CD4-positive, CD25-positive, alpha-beta regulatory T cell (primary cell): Measurements from ENCODE around the gene PFAS. TPM values are rescaled to one million over a fixed set of nuclear protein-coding genes. Genes with fewer than 3 reads are reported as not detected.

Experiments used
- ATAC-seq, 2 donors: fragments of 150-1000 bp; cut with Tn5 transposase; one replicate each; pipeline ENCODE4 v1.10.0; 2021; ENCODE audit warnings: low read depth in 2 of 2, moderate number of reproducible peaks in 2 of 2, moderate library complexity in 1 of 2
- DNase-seq, 3 donors: peaks; one replicate each; pipeline versions ENCODE4 v3.0.0 to v3.0.0-alpha.2; 2012 to 2022; ENCODE audit warnings: mixed read lengths in 1 of 3
- H3K27ac ChIP-seq: one replicate; pipeline ENCODE4 v1.7.0; 2013; ENCODE audit warnings: mild to moderate bottlenecking, low read length; ENCODE audit not compliant: insufficient read depth, poor library complexity, severe bottlenecking
- H3K27me3 ChIP-seq: one replicate; pipeline ENCODE4 v1.7.0; 2013; ENCODE audit warnings: low read length; ENCODE audit not compliant: control insufficient read depth, insufficient read depth
- H3K36me3 ChIP-seq: one replicate; pipeline ENCODE4 v1.7.0; 2013; ENCODE audit warnings: mild to moderate bottlenecking, low read length, moderate library complexity; ENCODE audit not compliant: control insufficient read depth, insufficient read depth
- H3K4me1 ChIP-seq: 2 replicates; pipeline ENCODE4 v1.7.0; 2013; ENCODE audit warnings: mild to moderate bottlenecking, low read length; ENCODE audit not compliant: insufficient read depth, control insufficient read depth, poor library complexity, severe bottlenecking
- H3K4me3 ChIP-seq: one replicate; pipeline ENCODE4 v1.7.0; 2013; ENCODE audit warnings: low read depth, mild to moderate bottlenecking, low read length, moderate library complexity
- H3K9me3 ChIP-seq, 2 experiments: 1 replicate in 1 of 2; 2 replicates in 1 of 2; pipeline ENCODE4 v1.7.0; 2013; ENCODE audit warnings: low read length in 2 of 2, mild to moderate bottlenecking in 1 of 2, moderate library complexity in 1 of 2; ENCODE audit not compliant: control insufficient read depth in 2 of 2
- H3K27ac Mint-ChIP-seq, 3 donors: one replicate each; pipeline ENCODE4 v1.8.0; 2020 to 2022; ENCODE audit warnings: mild to moderate bottlenecking in 3 of 3, mixed read lengths in 3 of 3, moderate library complexity in 2 of 3
- H3K27me3 Mint-ChIP-seq: one replicate; pipeline ENCODE4 v1.8.0; 2022; ENCODE audit warnings: mild to moderate bottlenecking, mixed read lengths
- H3K36me3 Mint-ChIP-seq: one replicate; pipeline ENCODE4 v1.8.0; 2020; ENCODE audit warnings: mixed read lengths
- H3K4me1 Mint-ChIP-seq, 4 donors: one replicate each; pipeline ENCODE4 v1.8.0; 2020 to 2022; ENCODE audit warnings: mixed read lengths in 4 of 4, mild to moderate bottlenecking in 1 of 4
- H3K4me3 Mint-ChIP-seq, 4 donors: one replicate each; pipeline ENCODE4 v1.8.0; 2020 to 2022; ENCODE audit warnings: mild to moderate bottlenecking in 4 of 4, mixed read lengths in 4 of 4, moderate library complexity in 3 of 4
- H3K9me3 Mint-ChIP-seq, 7 donors: one replicate each; pipeline ENCODE4 v1.8.0; 2020 to 2022; ENCODE audit warnings: mixed read lengths in 7 of 7, mild to moderate bottlenecking in 3 of 7, moderate library complexity in 2 of 7
- polyA plus RNA-seq, 4 donors: library from polyadenylated mRNA; unstranded; fragments of 300-500 nt; fragmentation: Illumina TruSeq; gene quantifications; one replicate each; pipeline ENCODE4 v1.2.3, GENCODE V29; 2021
- total RNA-seq: library from RNA; stranded (reverse); gene quantifications from one replicate; pipeline ENCODE4 v1.2.3, GENCODE V29; 2022

The PFAS gene
- total and polyA plus RNA-seq, 5 donors from 2014 or later: 7.4 to 13.9 (median 11.4) TPM

GRCh38 chr17:8300627-8301242, 51.6 kb downstream of the PFAS start:
- Mint-ChIP-seq H3K36me3 (no peaks in the 10 kb centered on the region), H3K4me3 (peak overlapping the region in 3 of 4 donors; percentile 2 to 75 (median 72)), H3K27ac (peak overlapping the region; percentile 48 to 61 (median 52)), H3K27me3 (peaks cover 5% of the 10 kb centered on the region), H3K9me3 (no peaks in the 10 kb centered on the region), H3K4me1 (peaks cover 6 to 20% (median 11%) of the 10 kb centered on the region in 4 donors)
- DNase-seq: peak; percentile 43 to 79 (median 79)
- H3K4me1 ChIP-seq: peaks cover 10% of the 10 kb centered on the region
- peak; percentile 90 to 91 for ATAC-seq
- peak overlapping the region; percentile 30 for H3K27ac ChIP-seq
- no peak overlapping the region for H3K4me3 ChIP-seq
- H3K9me3 ChIP-seq: no peaks in the 10 kb centered on the region
- H3K36me3 ChIP-seq: no peaks in the 10 kb centered on the region
- H3K27me3 ChIP-seq: no peaks in the 10 kb centered on the region

DNA sequence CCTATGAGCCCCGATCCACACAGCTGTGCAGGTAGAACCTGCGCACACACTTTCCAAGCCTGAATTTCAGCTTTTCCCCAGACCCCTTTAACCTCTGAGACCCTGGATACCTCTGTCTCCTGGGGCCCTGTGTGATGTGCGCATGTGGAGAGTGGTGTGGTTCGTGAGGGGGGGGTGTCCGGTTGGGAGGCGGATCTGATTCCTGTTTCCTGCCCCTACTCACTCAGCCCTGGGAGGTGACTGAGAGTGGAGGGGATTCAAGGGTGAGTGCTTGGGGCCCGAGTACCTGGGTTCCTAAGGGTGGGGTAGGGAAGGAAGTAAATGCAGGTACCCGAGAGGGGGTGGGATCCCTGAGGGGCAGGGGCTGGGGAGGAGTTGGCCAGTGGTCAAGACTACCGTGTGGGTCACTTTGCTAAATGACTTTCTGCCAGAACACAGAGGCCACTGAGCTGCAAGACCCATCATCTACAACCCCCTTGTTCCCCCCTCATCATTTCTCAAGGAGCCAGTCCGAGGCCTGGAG, 61.6 kb downstream of the PFAS start:
- peaks cover 26% of the 10 kb centered on the region for H3K27me3 Mint-ChIP-seq
- H3K9me3 Mint-ChIP-seq: peaks cover 0 to 2% (median 0%) of the 10 kb centered on the region in 7 donors
- ATAC-seq (no peak), DNase-seq (no peak)
- H3K4me1 ChIP-seq: no peaks in the 10 kb centered on the region
- H3K4me3 ChIP-seq: no peak overlapping the region
- no peaks in the 10 kb centered on the region for H3K36me3 Mint-ChIP-seq
- H3K4me1 Mint-ChIP-seq: no peaks in the 10 kb centered on the region
- no peaks in the 10 kb centered on the region for H3K36me3 ChIP-seq
- H3K9me3 ChIP-seq: no peaks in the 10 kb centered on the region
- no peak overlapping the region for H3K4me3 Mint-ChIP-seq
- no peak overlapping the region for H3K27ac Mint-ChIP-seq
- H3K27me3 ChIP-seq: no peaks in the 10 kb centered on the region
- H3K27ac ChIP-seq: no peak overlapping the region

DNA sequence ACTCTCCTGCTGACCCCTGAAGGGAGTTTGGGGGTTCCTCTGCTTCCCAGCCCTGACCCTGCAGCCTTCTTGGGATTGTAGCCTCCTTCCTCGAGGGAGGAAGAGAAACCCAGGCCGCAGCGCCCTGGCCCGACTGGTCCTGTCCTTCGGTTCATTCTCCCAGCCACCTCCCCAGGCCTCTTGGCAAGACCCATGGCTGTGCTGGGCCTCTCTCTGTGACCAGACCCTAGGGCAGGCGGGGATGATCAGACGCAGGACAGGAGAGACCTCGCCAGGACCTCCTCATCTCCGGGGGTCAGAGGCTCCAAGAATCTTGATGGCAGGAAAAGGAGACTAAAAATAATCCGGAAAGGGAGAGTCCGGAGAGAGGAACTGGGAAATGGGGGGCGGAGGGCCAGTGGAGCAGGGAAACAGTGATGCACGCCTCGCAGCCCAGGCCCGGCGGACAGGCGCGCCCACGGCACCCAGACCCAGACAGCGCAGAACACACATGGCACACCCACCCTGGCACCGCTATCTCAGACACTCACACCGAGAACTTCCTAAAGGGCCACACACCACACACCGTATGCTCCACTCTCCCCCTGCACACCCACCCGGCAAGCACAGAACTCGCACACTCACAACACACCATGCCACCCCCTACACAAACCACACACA, 62.2 kb downstream of the PFAS start:
- peaks cover 26% of the 10 kb centered on the region for H3K27me3 Mint-ChIP-seq
- H3K36me3 Mint-ChIP-seq: no peaks in the 10 kb centered on the region
- peaks cover 0 to 2% (median 0%) of the 10 kb centered on the region in 7 donors for H3K9me3 Mint-ChIP-seq
- H3K4me1 ChIP-seq: no peaks in the 10 kb centered on the region
- no peak overlapping the region for H3K27ac Mint-ChIP-seq
- no peaks in the 10 kb centered on the region for H3K4me1 Mint-ChIP-seq
- no peak for ATAC-seq
- H3K4me3 ChIP-seq: no peak overlapping the region
- no peak overlapping the region for H3K27ac ChIP-seq
- DNase-seq: no peak
- no peaks in the 10 kb centered on the region for H3K36me3 ChIP-seq
- H3K4me3 Mint-ChIP-seq: no peak overlapping the region
- no peaks in the 10 kb centered on the region for H3K9me3 ChIP-seq
- no peaks in the 10 kb centered on the region for H3K27me3 ChIP-seq

- no peaks in the 10 kb centered on the region for H3K27me3 ChIP-seq
- Mint-ChIP-seq H3K36me3 (no peaks in the 10 kb centered on the region), H3K27me3 (peaks cover 28% of the 10 kb centered on the region), H3K27ac (no peak overlapping the region), H3K9me3 (peaks cover 0 to 2% (median 0%) of the 10 kb centered on the region in 7 donors), H3K4me1 (no peaks in the 10 kb centered on the region), H3K4me3 (no peak overlapping the region)
- H3K4me3 ChIP-seq: no peak overlapping the region
- no peak overlapping the region for H3K27ac ChIP-seq
- no peak for ATAC-seq
- no peak for DNase-seq
- H3K4me1 ChIP-seq: no peaks in the 10 kb centered on the region
- no peaks in the 10 kb centered on the region for H3K9me3 ChIP-seq
- no peaks in the 10 kb centered on the region for H3K36me3 ChIP-seq
Observed at GRCh38 chr17:8312251-8312650, 63.2 kb downstream of the PFAS start.

- Histone ChIP-seq H3K9me3 (no peaks in the 10 kb centered on the region), H3K27me3 (no peaks in the 10 kb centered on the region), H3K27ac (no peak overlapping the region), H3K36me3 (no peaks in the 10 kb centered on the region), H3K4me3 (no peak overlapping the region), H3K4me1 (no peaks in the 10 kb centered on the region)
- H3K27me3 Mint-ChIP-seq: peaks cover 28% of the 10 kb centered on the region
- ATAC-seq (no peak), DNase-seq (no peak)
- no peaks in the 10 kb centered on the region for H3K4me1 Mint-ChIP-seq
- H3K9me3 Mint-ChIP-seq: peaks cover 0 to 2% (median 0%) of the 10 kb centered on the region in 7 donors
- peak overlapping the region in 1 of 4 donors; percentile 64 for H3K4me3 Mint-ChIP-seq
- H3K36me3 Mint-ChIP-seq: no peaks in the 10 kb centered on the region
- H3K27ac Mint-ChIP-seq: no peak overlapping the region
Observed at GRCh38 chr17:8312726-8313600, 63.9 kb downstream of the PFAS start.

DNA sequence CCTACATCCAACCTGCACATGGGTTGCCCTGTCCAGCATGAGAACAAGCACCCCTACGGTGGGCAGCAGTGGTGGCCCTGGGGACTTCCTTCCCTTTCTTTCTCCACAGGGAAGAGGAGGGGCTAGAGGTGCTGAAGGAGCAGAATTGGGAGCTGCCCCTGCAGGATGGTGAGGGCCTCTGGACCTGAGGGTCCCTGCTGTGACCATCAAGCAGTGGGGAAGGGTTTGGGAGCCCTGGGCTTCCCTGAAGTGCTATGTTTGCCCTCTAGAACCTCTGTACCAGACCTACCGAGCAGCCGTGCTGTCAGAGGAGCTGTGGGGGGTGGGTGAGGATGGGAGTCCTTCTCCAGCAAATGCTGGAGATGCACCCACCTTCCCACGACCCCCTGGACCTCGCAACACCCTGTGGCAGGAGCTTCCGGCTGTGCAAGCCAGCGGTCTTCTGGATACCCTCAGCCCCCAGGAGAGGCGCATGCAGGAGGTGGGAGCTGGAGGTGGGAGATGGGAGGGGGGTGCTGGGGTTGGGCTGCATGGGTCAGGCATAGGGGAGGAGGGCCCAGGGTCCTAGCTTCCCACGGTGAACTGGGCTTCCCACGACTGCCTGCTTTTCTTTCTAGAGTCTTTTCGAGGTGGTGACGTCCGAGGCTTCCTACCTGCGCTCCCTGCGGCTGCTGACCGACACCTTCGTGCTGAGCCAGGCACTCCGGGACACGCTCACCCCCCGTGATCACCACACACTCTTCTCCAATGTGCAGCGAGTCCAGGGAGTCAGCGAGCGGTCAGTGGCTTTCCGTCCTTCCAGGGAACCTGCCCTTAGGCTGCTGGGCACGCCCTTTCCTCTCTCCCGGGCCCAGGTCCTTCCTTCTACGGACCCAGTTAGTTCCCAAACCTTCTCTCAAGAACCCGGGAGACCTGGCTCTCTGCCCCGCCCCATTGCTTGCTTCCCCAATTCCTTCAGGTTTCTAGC, 66.0 kb downstream of the PFAS start:
- Histone ChIP-seq H3K4me1 (no peaks in the 10 kb centered on the region), H3K4me3 (no peak overlapping the region), H3K9me3 (no peaks in the 10 kb centered on the region), H3K27ac (no peak overlapping the region), H3K27me3 (no peaks in the 10 kb centered on the region), H3K36me3 (no peaks in the 10 kb centered on the region)
- Mint-ChIP-seq H3K9me3 (peaks cover 0 to 2% (median 0%) of the 10 kb centered on the region in 7 donors), H3K27me3 (peaks cover 30% of the 10 kb centered on the region), H3K27ac (no peak overlapping the region), H3K36me3 (no peaks in the 10 kb centered on the region), H3K4me3 (no peak overlapping the region), H3K4me1 (no peaks in the 10 kb centered on the region)
- DNase-seq (no peak), ATAC-seq (no peak)

GRCh38 chr17:8315764-8316217, 66.7 kb downstream of the PFAS start:
- Mint-ChIP-seq H3K27me3 (peaks cover 27% of the 10 kb centered on the region), H3K4me3 (no peak overlapping the region), H3K9me3 (peaks cover 0 to 2% (median 0%) of the 10 kb centered on the region in 7 donors), H3K36me3 (no peaks in the 10 kb centered on the region), H3K27ac (no peak overlapping the region), H3K4me1 (no peaks in the 10 kb centered on the region)
- no peak for ATAC-seq
- no peaks in the 10 kb centered on the region for H3K27me3 ChIP-seq
- no peak overlapping the region for H3K27ac ChIP-seq
- no peaks in the 10 kb centered on the region for H3K9me3 ChIP-seq
- no peaks in the 10 kb centered on the region for H3K36me3 ChIP-seq
- H3K4me3 ChIP-seq: no peak overlapping the region
- DNase-seq: no peak
- H3K4me1 ChIP-seq: no peaks in the 10 kb centered on the region
